GM18909 (cell line): ENCODE measurements around the gene HMGN1.
"Not testable (repeated sequence)": the region's sequence is repeated elsewhere in the genome, so short reads cannot be mapped to it uniquely, and the experiment has no call there.

Experiments
- ATAC-seq: cut with Tn5 transposase; IDR thresholded peaks from one replicate; pipeline ENCODE4 v1.9.1; 2021; ENCODE audit warnings: mild to moderate bottlenecking; ENCODE audit not compliant: unreplicated experiment, poor library complexity

Gene HMGN1

GRCh38 chr21:39373634-39374033 lies 24.7 kb upstream of the HMGN1 start:
- ATAC-seq, result peak; percentile 51

- not testable (repeated sequence) for ATAC-seq
These were observed 21.0 kb upstream of the HMGN1 start for GRCh38 chr21:39369896-39370288.

GRCh38 chr21:39367783-39368182 lies 18.9 kb upstream of the HMGN1 start:
- ATAC-seq, result no peak

GRCh38 chr21:39366563-39366962 lies 17.7 kb upstream of the HMGN1 start:
- no peak for ATAC-seq

- no peak for ATAC-seq
These were observed 16.1 kb upstream of the HMGN1 start for GRCh38 chr21:39364949-39365348.

- no peak for ATAC-seq
These were observed 15.0 kb upstream of the HMGN1 start for GRCh38 chr21:39363607-39364555.

GRCh38 chr21:39362733-39363132 lies 13.8 kb upstream of the HMGN1 start:
- ATAC-seq, result no peak

- no peak for ATAC-seq
These were observed 10.5 kb upstream of the HMGN1 start for GRCh38 chr21:39359382-39359781.

GRCh38 chr21:39353295-39353694 lies 4.4 kb upstream of the HMGN1 start:
- ATAC-seq, result no peak

- ATAC-seq, result no peak
These were observed 1.5 kb upstream of the HMGN1 start for GRCh38 chr21:39350094-39351005.

GRCh38 chr21:39349211-39350093 lies 564 bp upstream of the HMGN1 start:
- ATAC-seq, result peak; percentile 91

GRCh38 chr21:39348040-39348354 lies 891 bp downstream of the HMGN1 start:
- ATAC-seq, result no peak

- ATAC-seq, result no peak
These were observed 1.4 kb downstream of the HMGN1 start for GRCh38 chr21:39347537-39347936.

- ATAC-seq, result no peak
These were observed 2.1 kb downstream of the HMGN1 start for GRCh38 chr21:39346671-39347331.

- ATAC-seq, result no peak
These were observed 2.7 kb downstream of the HMGN1 start for GRCh38 chr21:39346206-39346605.

- no peak for ATAC-seq
These were observed 3.4 kb downstream of the HMGN1 start for GRCh38 chr21:39345440-39345839.

GRCh38 chr21:39344848-39345247 lies 4.0 kb downstream of the HMGN1 start:
- no peak for ATAC-seq

- ATAC-seq, result no peak
These were observed 7.5 kb downstream of the HMGN1 start for GRCh38 chr21:39341249-39341923.

- no peak for ATAC-seq
These were observed 8.2 kb downstream of the HMGN1 start for GRCh38 chr21:39340687-39341086.
